Measurements from ENCODE around the gene GLRA1. TPM values are rescaled to one million over a fixed set of nuclear protein-coding genes. Genes with fewer than 3 reads are reported as not detected.

The GLRA1 gene
- total RNA-seq, 1 experiment from 2014 or later: not detected

- H3K9ac ChIP-seq (ENCODE audit: low read length): no peak overlapping the region
- H3K27ac ChIP-seq (ENCODE audit: low read depth, low read length): no peak overlapping the region
- no peak overlapping the region for H3K4me2 ChIP-seq (ENCODE audit: low read length)
- no peak for TF ChIP-seq SP1 (IDR thresholded peaks at IDR 0.05; ENCODE audit: low read depth)
- no peak for TF ChIP-seq CBX3 (IDR thresholded peaks at IDR 0.05; ENCODE audit: low read depth)
- TF ChIP-seq CTCF (IDR thresholded peaks at IDR 0.05 in 2 of 3, conservative IDR thresholded peaks at IDR 0.05 in 1 of 3; ENCODE audit: borderline replicate concordance in 1 of 3, insufficient read depth in 1 of 3, low read depth in 2 of 3, low read length in 2 of 3): peak in 2 of 3 experiments; percentile 40 to 43; a peak in 4 of 6 replicates
- TF ChIP-seq EZH2 (IDR thresholded peaks at IDR 0.05): no peak
- no peak for TF ChIP-seq ZFX (IDR thresholded peaks at IDR 0.05)
- TF ChIP-seq RAD21 (IDR thresholded peaks at IDR 0.05; ENCODE audit: low read depth): 0 out of 2 replicates have a peak, but pooled peaks have one; percentile 5
- no peak for TF ChIP-seq CEBPB (IDR thresholded peaks at IDR 0.05; ENCODE audit: low read depth)
- no peak for TF ChIP-seq EZH2phosphoT487 (IDR thresholded peaks at IDR 0.05; ENCODE audit: borderline replicate concordance)
- no peak for TF ChIP-seq YY1 (IDR thresholded peaks at IDR 0.05; ENCODE audit: extremely low read depth, insufficient replicate concordance, low read depth, low read length)
- no peak for TF ChIP-seq ELF1 (IDR thresholded peaks at IDR 0.05; ENCODE audit: borderline replicate concordance, low read depth)
- BruUV-seq (replicated peaks): no TSS peak
- H3K9me2 ChIP-seq (ENCODE audit: insufficient read depth): no peaks in the 10 kb centered on the region
- H3K4me3 ChIP-seq (replicated peaks in 1 of 2; ENCODE audit: low read depth in 1 of 2, low read length in 2 of 2): no peak overlapping the region
- no peak; the same call in 1 of the 2 replicates for ATAC-seq
- ChIA-PET POLR2A (no interaction called here), RAD21 (ENCODE audit: low non-redundant PET in 1 of 2, low total read pairs in 2 of 2, uncharacterized antibody in 2 of 2, unreplicated experiment in 2 of 2) (no interaction called here), CTCF (no interaction called here)
- peaks cover 28% of the 10 kb centered on the region for H3K27me3 ChIP-seq (ENCODE audit: insufficient read depth, low read length)
- no peaks in the 10 kb centered on the region for H3K4me1 ChIP-seq (ENCODE audit: control insufficient read depth in 1 of 2, insufficient read depth in 2 of 2, low read length in 2 of 2)
- intact Hi-C loops (cut with micrococcal nuclease): no loop called here
- no peak overlapping the region for H2AFZ ChIP-seq (ENCODE audit: low read depth, low read length, poor library complexity, severe bottlenecking)
- H3K9me3 ChIP-seq (ENCODE audit: control insufficient read depth in 1 of 2, insufficient read depth in 1 of 2, low read depth in 1 of 2, low read length in 2 of 2): no peaks in the 10 kb centered on the region
- no peaks in the 10 kb centered on the region for H4K20me1 ChIP-seq (ENCODE audit: insufficient read depth)
- no peaks in the 10 kb centered on the region for H3K36me3 ChIP-seq (ENCODE audit: control insufficient read depth in 1 of 2, insufficient read depth in 2 of 2, low read length in 2 of 2)
- DNase-seq (ENCODE audit: low read depth, low spot score): no peak
- H3K79me2 ChIP-seq (ENCODE audit: insufficient read depth, low read length): no peaks in the 10 kb centered on the region
These were observed 680 bp downstream of the GLRA1 start for GRCh38 chr5:151923866-151924476.
